ENCODE data around the gene CDC25B. TPM values are rescaled to one million over a fixed set of nuclear protein-coding genes. Genes with fewer than 3 reads are reported as not detected.

The CDC25B gene
- polyA plus RNA-seq, 1 donor (not counting 4 experiments of a cell fraction or from before 2014, with no cell fraction given): 23.5 TPM

DNA sequence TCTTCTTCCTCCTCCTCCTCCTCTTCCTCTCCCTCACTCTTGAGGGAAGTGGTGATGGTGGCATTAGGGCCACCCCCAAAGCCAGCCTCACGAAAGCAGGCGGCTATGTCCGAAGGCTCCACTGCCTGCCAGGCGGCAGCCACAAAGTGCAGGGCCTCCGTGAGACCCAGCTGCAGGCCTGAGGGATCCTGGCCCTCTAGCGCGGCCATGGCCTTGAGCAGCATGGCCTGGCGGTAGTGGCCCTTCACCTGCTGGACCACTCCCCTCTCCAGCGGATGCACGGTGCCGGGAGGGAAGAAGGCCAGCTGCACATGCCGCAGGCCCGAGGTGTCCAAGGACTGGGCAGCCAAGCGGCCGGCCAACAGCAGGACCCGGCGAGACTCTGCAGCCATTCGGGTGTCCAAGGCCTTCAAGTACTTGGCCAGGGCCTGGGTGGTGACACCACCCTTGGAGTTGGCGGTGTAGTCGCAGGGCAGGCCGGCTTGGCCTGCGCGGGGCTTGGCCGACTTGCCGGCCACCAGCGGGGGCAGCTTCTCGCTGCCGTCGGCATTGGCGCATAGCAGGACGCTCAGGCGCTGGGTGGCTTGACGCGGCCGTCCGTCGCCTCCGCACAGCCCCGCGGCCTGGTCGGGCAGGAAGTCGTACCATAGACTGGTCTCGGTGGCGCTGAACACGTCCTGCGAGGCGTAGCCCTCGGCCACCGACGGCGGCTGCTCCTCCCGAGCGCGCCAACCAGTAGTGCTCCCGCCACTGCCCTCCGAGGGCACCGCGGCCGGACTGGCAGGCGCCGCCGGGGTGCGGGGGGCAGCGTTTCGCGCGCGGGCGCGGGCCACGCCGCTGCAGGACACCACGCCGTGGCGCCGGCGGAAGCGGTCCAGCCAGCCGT lies 10.6 kb upstream of the CDC25B start:
- Histone ChIP-seq H2AFZ (ENCODE audit: control insufficient read depth, low read length) (peak overlapping the region; percentile 52), H3K4me2 (ENCODE audit: control insufficient read depth, extremely low read depth, insufficient read depth, low read depth, low read length) (peak overlapping the region; percentile 91), H3K27me3 (ENCODE audit: control insufficient read depth, extremely low read depth, insufficient read depth, low read length) (no peaks in the 10 kb centered on the region), H3K9ac (ENCODE audit: control insufficient read depth, extremely low read depth, insufficient read depth, low read length) (peak overlapping the region; percentile 77), H3K4me3 (ENCODE audit: control insufficient read depth in 2 of 3, extremely low read depth in 1 of 3, insufficient read depth in 2 of 3, low read depth in 1 of 3, low read length in 3 of 3) (peak overlapping the region; percentile 43 to 77 (median 75)), H3K79me2 (ENCODE audit: control insufficient read depth, insufficient read depth, low read length) (peaks cover 31% of the 10 kb centered on the region), H3K4me1 (ENCODE audit: control insufficient read depth, extremely low read depth, insufficient read depth, low read length) (peaks cover 37% of the 10 kb centered on the region), H3K9me1 (ENCODE audit: control insufficient read depth, extremely low read depth, insufficient read depth, low read length) (peaks cover 4% of the 10 kb centered on the region), H3K27ac (ENCODE audit: control insufficient read depth, insufficient read depth, low read length) (peak overlapping the region; percentile 40), H4K20me1 (ENCODE audit: control insufficient read depth, extremely low read depth, insufficient read depth, low read length) (peaks cover 21% of the 10 kb centered on the region), H3K9me3 (ENCODE audit: control insufficient read depth, low read depth, low read length) (no peaks in the 10 kb centered on the region), H3K36me3 (ENCODE audit: control insufficient read depth in 2 of 2, extremely low read depth in 1 of 2, insufficient read depth in 2 of 2, low read length in 2 of 2) (peaks cover 0 to 9% of the 10 kb centered on the region in 2 experiments)
- FAIRE-seq (no peak), DNase-seq (ENCODE audit: low read depth, low spot score) (no peak)
- dilution Hi-C loops (cut with MboI; ENCODE audit: extremely low pct_ligation_motif_present, low sequenced_read_pairs): no loop called here
- TF ChIP-seq, protein P1, sequence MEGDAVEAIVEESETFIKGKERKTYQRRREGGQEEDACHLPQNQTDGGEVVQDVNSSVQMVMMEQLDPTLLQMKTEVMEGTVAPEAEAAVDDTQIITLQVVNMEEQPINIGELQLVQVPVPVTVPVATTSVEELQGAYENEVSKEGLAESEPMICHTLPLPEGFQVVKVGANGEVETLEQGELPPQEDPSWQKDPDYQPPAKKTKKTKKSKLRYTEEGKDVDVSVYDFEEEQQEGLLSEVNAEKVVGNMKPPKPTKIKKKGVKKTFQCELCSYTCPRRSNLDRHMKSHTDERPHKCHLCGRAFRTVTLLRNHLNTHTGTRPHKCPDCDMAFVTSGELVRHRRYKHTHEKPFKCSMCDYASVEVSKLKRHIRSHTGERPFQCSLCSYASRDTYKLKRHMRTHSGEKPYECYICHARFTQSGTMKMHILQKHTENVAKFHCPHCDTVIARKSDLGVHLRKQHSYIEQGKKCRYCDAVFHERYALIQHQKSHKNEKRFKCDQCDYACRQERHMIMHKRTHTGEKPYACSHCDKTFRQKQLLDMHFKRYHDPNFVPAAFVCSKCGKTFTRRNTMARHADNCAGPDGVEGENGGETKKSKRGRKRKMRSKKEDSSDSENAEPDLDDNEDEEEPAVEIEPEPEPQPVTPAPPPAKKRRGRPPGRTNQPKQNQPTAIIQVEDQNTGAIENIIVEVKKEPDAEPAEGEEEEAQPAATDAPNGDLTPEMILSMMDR (optimal IDR thresholded peaks at IDR 0.05 in 1 of 3, IDR thresholded peaks at IDR 0.05 in 1 of 3, conservative IDR thresholded peaks at IDR 0.05 in 1 of 3; ENCODE audit: extremely low read depth in 1 of 3, insufficient read depth in 2 of 3, low read length in 3 of 3): no peak
- TF ChIP-seq EZH2 (IDR thresholded peaks at IDR 0.05; ENCODE audit: low read length): no peak

DNA sequence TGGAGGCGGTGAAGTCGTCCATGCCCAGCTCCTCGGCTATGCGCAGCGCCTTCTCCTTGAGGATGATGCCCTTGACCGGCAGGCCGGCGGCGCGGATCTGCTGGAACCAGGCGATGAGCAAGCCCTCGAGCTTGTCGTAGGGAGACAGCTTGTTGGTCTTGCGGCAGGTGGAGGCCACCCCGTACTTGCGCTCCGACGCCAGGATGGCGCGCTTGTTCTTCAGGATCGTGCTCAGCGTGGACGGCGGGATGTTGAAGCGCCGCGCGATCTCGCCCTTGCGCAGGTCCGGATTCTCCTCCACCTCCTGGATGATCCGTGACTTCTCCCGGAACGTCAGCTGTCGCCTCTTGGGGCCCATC lies 10.0 kb upstream of the CDC25B start:
- Histone ChIP-seq H3K79me2 (ENCODE audit: control insufficient read depth, insufficient read depth, low read length) (peaks cover 31% of the 10 kb centered on the region), H3K9me1 (ENCODE audit: control insufficient read depth, extremely low read depth, insufficient read depth, low read length) (peaks cover 4% of the 10 kb centered on the region), H3K27me3 (ENCODE audit: control insufficient read depth, extremely low read depth, insufficient read depth, low read length) (no peaks in the 10 kb centered on the region), H2AFZ (ENCODE audit: control insufficient read depth, low read length) (peak overlapping the region; percentile 52), H3K9me3 (ENCODE audit: control insufficient read depth, low read depth, low read length) (no peaks in the 10 kb centered on the region), H3K9ac (ENCODE audit: control insufficient read depth, extremely low read depth, insufficient read depth, low read length) (peak overlapping the region; percentile 77), H3K4me1 (ENCODE audit: control insufficient read depth, extremely low read depth, insufficient read depth, low read length) (peaks cover 31% of the 10 kb centered on the region), H4K20me1 (ENCODE audit: control insufficient read depth, extremely low read depth, insufficient read depth, low read length) (peaks cover 21% of the 10 kb centered on the region), H3K27ac (ENCODE audit: control insufficient read depth, insufficient read depth, low read length) (peak overlapping the region; percentile 40), H3K4me2 (ENCODE audit: control insufficient read depth, extremely low read depth, insufficient read depth, low read depth, low read length) (peak overlapping the region; percentile 91), H3K36me3 (ENCODE audit: control insufficient read depth in 2 of 2, extremely low read depth in 1 of 2, insufficient read depth in 2 of 2, low read length in 2 of 2) (peaks cover 0 to 9% of the 10 kb centered on the region in 2 experiments), H3K4me3 (ENCODE audit: control insufficient read depth in 2 of 3, extremely low read depth in 1 of 3, insufficient read depth in 2 of 3, low read depth in 1 of 3, low read length in 3 of 3) (peak overlapping the region; percentile 43 to 77 (median 75))
- dilution Hi-C loops (cut with MboI; ENCODE audit: extremely low pct_ligation_motif_present, low sequenced_read_pairs): no loop called here
- no peak for DNase-seq (ENCODE audit: low read depth, low spot score)
- TF ChIP-seq, protein P1 (optimal IDR thresholded peaks at IDR 0.05 in 1 of 3, IDR thresholded peaks at IDR 0.05 in 1 of 3, conservative IDR thresholded peaks at IDR 0.05 in 1 of 3; ENCODE audit: extremely low read depth in 1 of 3, insufficient read depth in 2 of 3, low read length in 3 of 3): peak in 1 of 3 experiments; percentile 7
- TF ChIP-seq EZH2 (IDR thresholded peaks at IDR 0.05; ENCODE audit: low read length): no peak
- no peak for FAIRE-seq

Measured in keratinocyte (primary cell).